B cell (primary cell): ENCODE data around the gene ECE1. TPM values are rescaled to one million over a fixed set of nuclear protein-coding genes. Genes with fewer than 3 reads are reported as not detected.

ENCODE experiments used
- ATAC-seq: fragments of 200-7000 bp; cut with Tn5 transposase; one replicate; pipeline ENCODE4 v1.10.0; 2021; ENCODE audit warnings: low read depth, mild to moderate bottlenecking, moderate number of reproducible peaks, moderate library complexity
- CTCF ChIA-PET: fragments of 350-600 bp; sonication (Branson Sonifier 250); formaldehyde crosslinking; loops from one replicate; lab custom pipeline; 2021; ENCODE audit warnings: antibody characterized with exemption, inconsistent platforms; lab: Charles Lee
- POLR2A ChIA-PET: fragments of 350-600 bp; sonication (Branson Sonifier 250); formaldehyde crosslinking; loops from one replicate; lab custom pipeline; 2021; ENCODE audit warnings: antibody characterized with exemption; lab: Charles Lee
- DNase-seq: peaks from one replicate; pipeline ENCODE4 v3.0.0; 2013
- H2AFZ ChIP-seq: 2 replicates; pipeline ENCODE4 v1.6.1; 2012; ENCODE audit warnings: mild to moderate bottlenecking, low read depth, low read length; ENCODE audit not compliant: insufficient read depth, poor library complexity, severe bottlenecking
- H3K27ac ChIP-seq, 2 donors: 1 replicate in 1 of 2; 2 replicates in 1 of 2; pipeline ENCODE4 v1.5.1; 2012 to 2013; ENCODE audit warnings: low read length in 2 of 2, mild to moderate bottlenecking in 2 of 2, moderate library complexity in 1 of 2
- H3K27me3 ChIP-seq, 4 experiments: fragments of 200-600 bp in 1 of 4; sonication (generic) in 1 of 4; replicated peaks in 1 of 4; 1 replicate in 2 of 4; 2 replicates in 2 of 4; pipeline versions ENCODE4 v1.6.1 to v1.7.0; 2013 to 2016; ENCODE audit warnings: low read length in 3 of 4, mild to moderate bottlenecking in 2 of 4, mixed read lengths in 1 of 4, moderate library complexity in 1 of 4; ENCODE audit not compliant: insufficient read depth in 4 of 4, control insufficient read depth in 3 of 4; ENCODE audit errors: control extremely low read depth in 1 of 4
- H3K36me3 ChIP-seq, 2 experiments: replicated peaks in 1 of 2; 1 replicate in 1 of 2; 2 replicates in 1 of 2; pipeline versions ENCODE4 v1.6.1 to v1.7.1; 2013; ENCODE audit warnings: low read length in 1 of 2; ENCODE audit not compliant: insufficient read depth in 2 of 2, control insufficient read depth in 1 of 2; ENCODE audit errors: control extremely low read depth in 1 of 2, extremely low read depth in 1 of 2
- H3K4me1 ChIP-seq, 2 donors: fragments of 200-600 bp in 1 of 2; sonication (generic) in 1 of 2; 1 replicate in 1 of 2; 2 replicates in 1 of 2; pipeline versions ENCODE4 v1.5.1 to v1.6.1; 2013 to 2017; ENCODE audit warnings: low read length in 2 of 2; ENCODE audit not compliant: control insufficient read depth in 2 of 2, insufficient read depth in 2 of 2
- H3K4me2 ChIP-seq: replicated peaks from 2 replicates; pipeline ENCODE3; 2012; ENCODE audit warnings: mild to moderate bottlenecking, low read depth, low read length; ENCODE audit not compliant: poor library complexity, severe bottlenecking
- H3K4me3 ChIP-seq, 5 experiments: fragments of 200-600 bp in 1 of 5; sonication (generic) in 1 of 5; 1 replicate in 3 of 5; 2 replicates in 2 of 5; pipeline versions ENCODE4 v1.5.1 to v1.7.0; 2011 to 2016; ENCODE audit warnings: low read length in 4 of 5, mild to moderate bottlenecking in 4 of 5, low read depth in 2 of 5, control low read depth in 1 of 5, moderate library complexity in 1 of 5; ENCODE audit not compliant: insufficient read depth in 1 of 5; ENCODE audit errors: control extremely low read depth in 1 of 5, extremely low read depth in 1 of 5
- H3K79me2 ChIP-seq: fragments of 200-600 bp; sonication (generic); one replicate; pipeline ENCODE4 v1.6.0; 2016; ENCODE audit warnings: low read length; ENCODE audit not compliant: control insufficient read depth, insufficient read depth
- H3K9ac ChIP-seq: fragments of 200-600 bp; sonication (generic); 2 replicates; pipeline ENCODE4 v1.6.1; 2017; ENCODE audit warnings: mild to moderate bottlenecking, low read length, moderate library complexity
- H3K9me3 ChIP-seq, 3 donors: one replicate each; pipeline versions ENCODE4 v1.6.1 to v1.7.1; 2013; ENCODE audit warnings: low read length in 2 of 3; ENCODE audit not compliant: control insufficient read depth in 2 of 3, insufficient read depth in 1 of 3; ENCODE audit errors: control extremely low read depth in 1 of 3
- H4K20me1 ChIP-seq: 2 replicates; pipeline ENCODE4 v1.6.0; 2012; ENCODE audit warnings: mild to moderate bottlenecking, low read length; ENCODE audit not compliant: insufficient read depth, control insufficient read depth, poor library complexity, severe bottlenecking
- H3K27ac Mint-ChIP-seq: one replicate; pipeline ENCODE4 v1.8.0; 2021; ENCODE audit warnings: mixed read lengths
- H3K27me3 Mint-ChIP-seq: one replicate; pipeline ENCODE4 v1.8.0; 2021; ENCODE audit warnings: mixed read lengths
- H3K4me1 Mint-ChIP-seq: one replicate; pipeline ENCODE4 v1.8.0; 2021; ENCODE audit warnings: mixed read lengths
- H3K4me3 Mint-ChIP-seq: one replicate; pipeline ENCODE4 v1.8.0; 2021; ENCODE audit warnings: mixed read lengths
- H3K9me3 Mint-ChIP-seq: one replicate; pipeline ENCODE4 v1.8.0; 2022; ENCODE audit warnings: mixed read lengths; ENCODE audit not compliant: insufficient read depth
- EZH2 ChIP-seq: IDR thresholded peaks from 2 replicates; pipeline ENCODE4 v1.6.1; 2012; ENCODE audit warnings: borderline replicate concordance, low read depth, mild to moderate bottlenecking, moderate library complexity, low read length; ENCODE audit not compliant: insufficient read depth, poor library complexity, severe bottlenecking
- WGBS: methylation state at CpG from one replicate; pipeline ENCODE4 v1.1.5; 2013; ENCODE audit warnings: missing lambda C conversion rate; ENCODE audit not compliant: insufficient coverage; 5-methylcytosine and 5-hydroxymethylcytosine counted together
- intact Hi-C: fragments of 100-400 bp; cut with micrococcal nuclease; formaldehyde crosslinking; loops from one replicate; pipeline ENCODE4 v1.10.0; 2022
- polyA plus RNA-seq: library from polyadenylated mRNA; depleted of rRNA; stranded (reverse); fragments of >200 nt; gene quantifications from 2 replicates; pipeline ENCODE4 v1.2.3, GENCODE V29; 2012
- total RNA-seq, 2 donors: library from RNA; stranded (reverse); fragments of 120-200 nt in 1 of 2; gene quantifications; 1 replicate in 1 of 2; 2 replicates in 1 of 2; pipeline versions ENCODE4 v1.2.3 to v1.2.4, GENCODE V29; 2013 to 2022
- TF ChIP-seq, protein P1 (sequence below): fragments of 200-600 bp; IDR thresholded peaks from one replicate; pipeline ENCODE4 v1.8.0; 2022; ENCODE audit warnings: antibody characterized with exemption, mild to moderate bottlenecking

Gene ECE1
- total and polyA plus RNA-seq, 2 donors (not counting 1 experiment from before 2014, with no cell fraction given) = 46.7 to 133 TPM

- CTCF ChIA-PET = interaction anchor here (1.2 to 1.5 kb wide), 3 partner anchors 20 to 49 kb away, joined by 3 to 7 read pairs (median 4); partner anchors contain the start of gene ECE1
- DNase-seq = no peak
- H3K4me1 ChIP-seq = peaks cover 24 to 28% of the 10 kb centered on the region in 2 donors
- POLR2A ChIA-PET = no interaction called here
- peaks cover 44% of the 10 kb centered on the region for H3K4me1 Mint-ChIP-seq
- no peak overlapping the region for H3K4me3 Mint-ChIP-seq
- H4K20me1 ChIP-seq = peaks cover 37% of the 10 kb centered on the region
- H3K36me3 ChIP-seq = peaks cover 0 to 27% of the 10 kb centered on the region in 2 experiments
- intact Hi-C loops = no loop called here
- 98% methylated on average over 18 of the region's 24 CpGs for WGBS
- no peak overlapping the region for H3K9ac ChIP-seq
- no peak for ATAC-seq
- H3K4me2 ChIP-seq = no peak overlapping the region
- no peaks in the 10 kb centered on the region for H3K9me3 ChIP-seq
- TF ChIP-seq, protein P1, sequence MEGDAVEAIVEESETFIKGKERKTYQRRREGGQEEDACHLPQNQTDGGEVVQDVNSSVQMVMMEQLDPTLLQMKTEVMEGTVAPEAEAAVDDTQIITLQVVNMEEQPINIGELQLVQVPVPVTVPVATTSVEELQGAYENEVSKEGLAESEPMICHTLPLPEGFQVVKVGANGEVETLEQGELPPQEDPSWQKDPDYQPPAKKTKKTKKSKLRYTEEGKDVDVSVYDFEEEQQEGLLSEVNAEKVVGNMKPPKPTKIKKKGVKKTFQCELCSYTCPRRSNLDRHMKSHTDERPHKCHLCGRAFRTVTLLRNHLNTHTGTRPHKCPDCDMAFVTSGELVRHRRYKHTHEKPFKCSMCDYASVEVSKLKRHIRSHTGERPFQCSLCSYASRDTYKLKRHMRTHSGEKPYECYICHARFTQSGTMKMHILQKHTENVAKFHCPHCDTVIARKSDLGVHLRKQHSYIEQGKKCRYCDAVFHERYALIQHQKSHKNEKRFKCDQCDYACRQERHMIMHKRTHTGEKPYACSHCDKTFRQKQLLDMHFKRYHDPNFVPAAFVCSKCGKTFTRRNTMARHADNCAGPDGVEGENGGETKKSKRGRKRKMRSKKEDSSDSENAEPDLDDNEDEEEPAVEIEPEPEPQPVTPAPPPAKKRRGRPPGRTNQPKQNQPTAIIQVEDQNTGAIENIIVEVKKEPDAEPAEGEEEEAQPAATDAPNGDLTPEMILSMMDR = no peak
- TF ChIP-seq EZH2 = no peak
- no peak overlapping the region for H2AFZ ChIP-seq
- H3K27ac Mint-ChIP-seq = no peak overlapping the region
- H3K4me3 ChIP-seq = no peak overlapping the region
- H3K27me3 Mint-ChIP-seq = no peaks in the 10 kb centered on the region
- H3K27ac ChIP-seq = no peak overlapping the region
- H3K27me3 ChIP-seq = no peaks in the 10 kb centered on the region
- H3K79me2 ChIP-seq = peaks cover 98% of the 10 kb centered on the region
- H3K9me3 Mint-ChIP-seq = no peaks in the 10 kb centered on the region
Measured at GRCh38 chr1:21319447-21320407, 29.5 kb upstream of the ECE1 start.

DNA sequence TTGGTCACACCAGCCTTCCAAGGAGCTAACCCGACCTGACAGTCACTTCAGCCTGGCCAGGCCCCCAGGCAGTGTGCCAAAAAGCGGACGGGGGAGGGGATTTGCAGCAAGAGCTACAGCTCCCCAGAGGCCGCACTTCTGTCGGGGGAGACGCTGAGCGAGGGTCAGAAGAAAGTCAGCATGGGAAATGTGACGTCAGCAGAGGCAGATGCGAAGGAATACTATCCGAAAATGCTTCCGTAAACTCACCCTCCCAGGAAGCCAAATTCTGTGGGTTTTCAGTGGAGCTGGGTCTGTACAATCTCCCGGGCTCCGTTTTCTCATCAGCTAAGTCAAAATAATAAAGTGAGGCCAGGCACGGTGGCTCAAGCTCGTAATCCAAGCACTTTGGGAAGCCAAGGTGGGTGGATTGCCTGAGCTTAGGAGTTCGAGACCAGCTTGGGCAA is 28.5 kb upstream of the ECE1 start:
- no peaks in the 10 kb centered on the region for H3K9me3 Mint-ChIP-seq
- no peak overlapping the region for H3K4me3 Mint-ChIP-seq
- peaks cover 14 to 18% of the 10 kb centered on the region in 2 donors for H3K4me1 ChIP-seq
- no peaks in the 10 kb centered on the region for H3K27me3 Mint-ChIP-seq
- no peak overlapping the region for H2AFZ ChIP-seq
- no peak overlapping the region for H3K9ac ChIP-seq
- peaks cover 39% of the 10 kb centered on the region for H3K4me1 Mint-ChIP-seq
- POLR2A ChIA-PET = no interaction called here
- peaks cover 37% of the 10 kb centered on the region for H4K20me1 ChIP-seq
- peaks cover 98% of the 10 kb centered on the region for H3K79me2 ChIP-seq
- H3K4me3 ChIP-seq = no peak overlapping the region
- TF ChIP-seq, protein P1 = no peak
- no peaks in the 10 kb centered on the region for H3K27me3 ChIP-seq
- peaks cover 0 to 27% of the 10 kb centered on the region in 2 experiments for H3K36me3 ChIP-seq
- no peak overlapping the region for H3K4me2 ChIP-seq
- no peak overlapping the region for H3K27ac ChIP-seq
- CTCF ChIA-PET = interaction anchor here (1.9 kb wide), 1 partner anchor 48 kb away, joined by 4 read pairs; no protein-coding TSS in a partner anchor
- no peaks in the 10 kb centered on the region for H3K9me3 ChIP-seq
- intact Hi-C loops = no loop called here
- ATAC-seq (no peak), DNase-seq (no peak)
- no peak overlapping the region for H3K27ac Mint-ChIP-seq
- WGBS = 91% methylated on average over 13 of the region's 16 CpGs
